ENCODE measurements around the gene BCLAF3.

Gene BCLAF3

GRCh38 chrX:19990556-19991349, at the start of gene BCLAF3:
TSS of gene BCLAF3 (minus strand) at chrX:19991061. CDS start at chrX:19970264, 20,797 bp downstream.
- peak; percentile 93 for DNase-seq

- DNase-seq, result no peak
Measured at GRCh38 chrX:20038966-20039365, 48.1 kb upstream of the BCLAF3 start.

- no peak for DNase-seq
Measured at GRCh38 chrX:20037186-20037585, 46.3 kb upstream of the BCLAF3 start.

GRCh38 chrX:20032201-20032600, 41.3 kb upstream of the BCLAF3 start:
- DNase-seq, result no peak

- DNase-seq, result no peak
Measured at GRCh38 chrX:20029728-20030127, 38.9 kb upstream of the BCLAF3 start.

- DNase-seq, result no peak
Measured at GRCh38 chrX:20028588-20028987, 37.7 kb upstream of the BCLAF3 start.

GRCh38 chrX:20026278-20026677, 35.4 kb upstream of the BCLAF3 start:
- DNase-seq, result no peak

GRCh38 chrX:20019672-20020365, 29.0 kb upstream of the BCLAF3 start:
- no peak for DNase-seq

- DNase-seq, result no peak
Measured at GRCh38 chrX:20016616-20016945, 25.7 kb upstream of the BCLAF3 start.

GRCh38 chrX:20015945-20016615, 25.2 kb upstream of the BCLAF3 start:
- DNase-seq, result peak; percentile 17

- no peak for DNase-seq
Measured at GRCh38 chrX:20015422-20015821, 24.6 kb upstream of the BCLAF3 start.

GRCh38 chrX:20011608-20012007, 20.7 kb upstream of the BCLAF3 start:
- DNase-seq, result no peak

- DNase-seq, result no peak
Measured at GRCh38 chrX:20007962-20008622, 17.2 kb upstream of the BCLAF3 start.

GRCh38 chrX:20005883-20006282, 15.0 kb upstream of the BCLAF3 start:
- DNase-seq, result no peak

GRCh38 chrX:20001588-20001987, 10.7 kb upstream of the BCLAF3 start:
- DNase-seq, result no peak

GRCh38 chrX:19991350-19991718, 473 bp upstream of the BCLAF3 start:
- DNase-seq, result no peak

GRCh38 chrX:19990151-19990555, 708 bp downstream of the BCLAF3 start:
- no peak for DNase-seq

GRCh38 chrX:19987856-19988255, 3.0 kb downstream of the BCLAF3 start:
- no peak for DNase-seq

GRCh38 chrX:19986531-19986930, 4.3 kb downstream of the BCLAF3 start:
- DNase-seq, result no peak

GRCh38 chrX:19981947-19982346, 8.9 kb downstream of the BCLAF3 start:
- DNase-seq, result no peak

- DNase-seq, result no peak
Measured at GRCh38 chrX:19975845-19976244, 15.0 kb downstream of the BCLAF3 start.

GRCh38 chrX:19972984-19973383, 17.9 kb downstream of the BCLAF3 start:
- no peak for DNase-seq

- no peak for DNase-seq
Measured at GRCh38 chrX:19968276-19968675, 22.6 kb downstream of the BCLAF3 start.

All from right hindlimb (tissue), 1 donor.